HepG2 (cell line): ENCODE measurements around the gene ACOT6. TPM values are rescaled to one million over a fixed set of nuclear protein-coding genes. Genes with fewer than 3 reads are reported as not detected.

Source experiments
- ATAC-seq: fragments of 200-7000 bp; cut with Tn5 transposase; 3 replicates; pipeline ENCODE4 v1.9.1; 2020; ENCODE audit warnings: mild to moderate bottlenecking, moderate library complexity
- BruUV-seq: library from RNA; stranded (reverse); fragments of 400-500 nt; replicated peaks from 2 replicates; lab custom pipeline; 2021; lab: Mats Ljungman, UMichigan
- CTCF ChIA-PET: fragments of 300-600 bp; formaldehyde crosslinking; extraction: SDS; loops from one replicate; lab custom pipeline; 2021; ENCODE audit warnings: low total read pairs, inconsistent platforms, low intra/inter-chr PET ratio; lab: Yijun Ruan, JAX
- POLR2A ChIA-PET: fragments of 350-600 bp; sonication (Branson Sonifier 250); formaldehyde crosslinking; loops from one replicate; lab custom pipeline; 2020; ENCODE audit warnings: antibody characterized with exemption, inconsistent platforms; lab: Yijun Ruan, JAX
- DNase-seq: peaks from one replicate; pipeline ENCODE4 v3.0.0-alpha.2; 2015; ENCODE audit warnings: low spot score
- FAIRE-seq: peaks from 3 replicates; lab custom pipeline; 2011; peaks lifted over from hg19 to GRCh38; lab: Jason Lieb, UNC
- H2AFZ ChIP-seq: one replicate; pipeline ENCODE4 v1.6.1; 2011; ENCODE audit warnings: low read length, inconsistent platforms
- H3K27ac ChIP-seq: fragments of 300-600 bp; 3 replicates; pipeline ENCODE4 v1.8.0; 2011; ENCODE audit warnings: mixed run types, mild to moderate bottlenecking, mixed read lengths, low read length, inconsistent platforms; ENCODE audit not compliant: insufficient read depth; ENCODE audit errors: extremely low read length
- H3K27me3 ChIP-seq, 2 experiments: fragments of 200-600 bp in 1 of 2; 2 replicates in 1 of 2; 3 replicates in 1 of 2; pipeline versions ENCODE4 v1.6.0 to v1.8.0; 2011; ENCODE audit warnings: low read length in 2 of 2, mild to moderate bottlenecking in 2 of 2, moderate library complexity in 2 of 2, inconsistent platforms in 1 of 2; ENCODE audit not compliant: insufficient read depth in 2 of 2, control insufficient read depth in 1 of 2
- H3K36me3 ChIP-seq, 2 experiments: fragments of 200-600 bp in 1 of 2; replicated peaks in 1 of 2; 2 replicates in 1 of 2; 3 replicates in 1 of 2; pipeline versions ENCODE4 v1.5.1 to v1.8.0; 2011; ENCODE audit warnings: low read length in 2 of 2, inconsistent platforms in 1 of 2; ENCODE audit not compliant: insufficient read depth in 2 of 2, control insufficient read depth in 1 of 2
- H3K4me1 ChIP-seq: 2 replicates; pipeline ENCODE4 v1.5.1; 2012; ENCODE audit warnings: low read length, inconsistent platforms; ENCODE audit not compliant: insufficient read depth
- H3K4me2 ChIP-seq: 2 replicates; pipeline ENCODE4 v1.6.0; 2011; ENCODE audit warnings: low read depth, low read length, inconsistent platforms
- H3K4me3 ChIP-seq, 3 experiments: fragments of 200-600 bp in 1 of 3; sonication (generic), shearing (Covaris generic) in 1 of 3; replicated peaks in 1 of 3; 2 replicates each; pipeline ENCODE4 v1.5.1; 2011 to 2016; ENCODE audit warnings: low read length in 3 of 3, inconsistent platforms in 2 of 3, low read depth in 2 of 3, mild to moderate bottlenecking in 2 of 3, control low read depth in 1 of 3, mixed read lengths in 1 of 3; ENCODE audit not compliant: insufficient read depth in 1 of 3
- H3K79me2 ChIP-seq: one replicate; pipeline ENCODE4 v1.6.1; 2011; ENCODE audit warnings: low read length, inconsistent platforms; ENCODE audit not compliant: insufficient read depth
- H3K9ac ChIP-seq: 2 replicates; pipeline ENCODE4 v1.6.0; 2011; ENCODE audit warnings: mild to moderate bottlenecking, low read depth, low read length, inconsistent platforms; ENCODE audit not compliant: insufficient read depth
- H3K9me3 ChIP-seq: 2 replicates; pipeline ENCODE4 v1.5.1; 2012; ENCODE audit warnings: mild to moderate bottlenecking, low read length
- H4K20me1 ChIP-seq: 2 replicates; pipeline ENCODE4 v1.6.0; 2011; ENCODE audit warnings: inconsistent platforms, mild to moderate bottlenecking, low read length, moderate library complexity; ENCODE audit not compliant: insufficient read depth
- ARNTL ChIP-seq: sonication (generic); formaldehyde crosslinking; IDR thresholded peaks from 2 replicates; pipeline ENCODE4 v1.4.0; 2020; ENCODE audit warnings: mild to moderate bottlenecking, missing genetic modification reagents
- PLSCR1 ChIP-seq: sonication (generic); formaldehyde crosslinking; IDR thresholded peaks from 2 replicates; pipeline ENCODE4 v1.5.0; 2020; ENCODE audit warnings: missing genetic modification reagents, mild to moderate bottlenecking, borderline replicate concordance
- RXRA ChIP-seq: sonication (generic); formaldehyde crosslinking; IDR thresholded peaks from 2 replicates; pipeline ENCODE4 v1.5.1; 2020; ENCODE audit warnings: missing genetic modification reagents
- TRIM22 ChIP-seq: fragments of 450-650 bp; IDR thresholded peaks from 2 replicates; pipeline ENCODE4 v1.6.1; 2017
- YY1 ChIP-seq: IDR thresholded peaks from 2 replicates; pipeline ENCODE4 v1.6.1; 2011; ENCODE audit warnings: low read length, low read depth, moderate library complexity, mild to moderate bottlenecking; ENCODE audit not compliant: insufficient read depth, insufficient replicate concordance
- ZFP62 ChIP-seq: sonication (generic); formaldehyde crosslinking; IDR thresholded peaks from 2 replicates; pipeline ENCODE4 v1.4.0; 2020; ENCODE audit warnings: missing genetic modification reagents
- ZNF772 ChIP-seq: sonication (generic); formaldehyde crosslinking; IDR thresholded peaks from 2 replicates; pipeline ENCODE4 v1.5.0; 2020; ENCODE audit warnings: mild to moderate bottlenecking, missing genetic modification reagents
- WGBS: methylation state at CpG from one replicate; pipeline ENCODE4 v1.1.6; 2017; ENCODE audit warnings: low lambda C conversion rate; 5-methylcytosine and 5-hydroxymethylcytosine counted together
- in situ Hi-C: cut with HindIII; loops from 2 replicates; pipeline ENCODE4 v1.10.0; 2017; ENCODE audit warnings: low pct_unique_long_range_greater_than_20kb; ENCODE audit not compliant: extremely low pct_ligation_motif_present
- intact Hi-C: fragments of 100-400 bp; cut with micrococcal nuclease; formaldehyde crosslinking; loops from one replicate; pipeline ENCODE4 v1.10.0; 2022; ENCODE audit not compliant: unreplicated experiment
- polyA plus RNA-seq, 8 experiments: library from polyadenylated mRNA; depleted of rRNA in 3 of 8; stranded (reverse) in 7 of 8; unstranded in 1 of 8; fragments of >200 nt; fragmentation: Illumina TruSeq in 4 of 8; extraction: Trizol in 4 of 8; gene quantifications; 2 replicates each; pipeline versions ENCODE4 v1.2.1 to v1.2.3, GENCODE V29; 2011 to 2016; ENCODE audit warnings: low read depth in 4 of 8, missing spikeins in 1 of 8, mixed read lengths in 1 of 8; ENCODE audit not compliant: insufficient read depth in 1 of 8
- total RNA-seq, 5 experiments: library from RNA; depleted of rRNA; stranded (reverse); fragments of >200 nt; fragmentation: Illumina TruSeq; extraction: Trizol; gene quantifications; 2 replicates each; pipeline ENCODE4 v1.2.3, GENCODE V29; 2016; ENCODE audit warnings: low read depth in 1 of 5

The ACOT6 gene
- total and polyA plus RNA-seq, 2 of the 13 experiments (the other 11 are each of a cell fraction or from before 2014, with no cell fraction given), result 0.15 to 0.27 TPM

DNA sequence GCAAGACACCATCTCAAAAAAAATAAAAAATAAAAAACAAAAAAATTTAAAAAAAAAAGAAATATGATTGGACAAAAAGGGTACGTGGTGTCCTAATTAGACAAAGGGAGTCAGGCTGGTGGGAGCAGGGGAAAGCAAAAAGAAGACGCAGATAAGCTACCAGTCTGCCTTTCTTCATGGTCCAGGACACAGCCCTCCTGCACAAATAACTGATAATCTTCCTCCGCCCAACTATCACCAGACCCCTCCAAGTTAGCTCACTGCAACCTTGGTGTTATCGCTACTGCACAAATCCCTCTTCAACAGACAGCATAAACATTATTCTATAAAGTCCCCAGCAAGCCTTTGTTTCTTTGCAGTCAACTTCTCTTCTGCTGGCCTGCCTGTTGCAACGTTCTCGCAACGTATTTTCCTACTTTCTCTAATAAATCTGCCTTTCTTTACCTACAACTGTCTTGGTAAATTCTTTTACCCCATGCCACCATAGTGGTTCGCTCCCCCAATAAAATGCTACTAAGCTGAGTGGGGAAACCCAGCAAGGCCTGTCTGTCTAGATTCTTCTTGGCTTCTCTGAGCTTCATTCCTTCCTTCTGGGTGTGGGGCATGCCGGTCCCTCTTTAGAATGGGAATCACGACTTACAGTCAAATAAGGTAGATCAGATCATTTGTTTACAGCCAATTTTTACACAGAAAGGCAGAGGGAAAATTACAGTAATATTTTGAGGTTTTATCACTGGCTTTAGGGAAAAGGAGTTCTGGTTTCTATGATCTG, 17.9 kb downstream of the ACOT6 start (continued):
- no peak for TF ChIP-seq ZNF772 (CRISPR knock-in tag)
- TF ChIP-seq YY1, result no peak
- TF ChIP-seq ZFP62 (CRISPR knock-in tag), result no peak
- no peak for TF ChIP-seq PLSCR1 (CRISPR knock-in tag)
- TF ChIP-seq TRIM22, result no peak

DNA sequence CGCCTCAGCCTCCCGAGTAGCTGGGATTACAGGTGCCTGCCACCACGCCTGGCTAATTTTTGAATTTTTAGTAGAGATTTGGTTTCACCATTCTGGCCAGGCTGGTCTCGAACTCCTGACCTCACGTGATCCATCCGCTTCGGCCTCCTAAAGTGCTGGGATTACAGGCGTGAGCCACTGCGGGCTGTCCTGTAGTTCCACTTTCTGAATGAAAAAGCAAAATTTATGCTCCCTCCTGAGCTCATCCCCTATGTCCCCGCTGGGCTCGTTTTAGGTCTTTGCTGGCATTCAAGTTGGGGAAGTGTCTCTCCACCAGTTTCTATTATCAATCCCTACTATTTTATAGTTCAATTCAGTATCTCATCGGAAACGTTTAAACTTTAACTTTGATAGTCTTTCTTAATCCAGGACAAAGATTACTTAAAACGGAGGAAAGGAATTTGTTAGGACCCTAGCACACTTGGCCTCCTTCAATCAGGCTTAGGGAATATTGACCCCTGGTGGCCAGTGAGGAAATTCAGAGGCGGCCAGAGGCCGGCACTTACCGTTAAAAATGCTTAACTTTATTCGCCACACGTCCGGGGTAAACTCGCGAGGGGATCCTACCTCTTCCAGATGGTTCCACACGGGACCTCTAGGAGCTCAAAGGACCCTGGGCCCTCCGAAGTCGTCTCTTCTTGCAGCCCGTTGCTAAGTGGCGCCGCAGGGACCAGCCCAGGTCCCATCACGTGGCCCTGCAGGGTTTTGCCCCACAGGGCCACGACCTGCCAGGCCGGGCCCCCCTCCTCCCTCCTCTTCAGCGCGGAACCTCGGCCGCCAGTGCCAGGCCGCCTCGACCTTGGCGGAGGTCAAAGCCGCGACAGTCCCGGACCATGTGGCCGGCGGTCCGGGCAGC, 21.0 kb downstream of the ACOT6 start:
- Histone ChIP-seq H3K79me2 (no peaks in the 10 kb centered on the region), H3K9me3 (no peaks in the 10 kb centered on the region), H3K4me2 (peak overlapping the region; percentile 91), H3K27me3 (no peaks in the 10 kb centered on the region), H2AFZ (peak overlapping the region; percentile 64), H3K9ac (peak overlapping the region; percentile 56), H3K4me3 (peak overlapping the region; percentile 49 to 68 (median 51)), H3K36me3 (no peaks in the 10 kb centered on the region), H4K20me1 (no peaks in the 10 kb centered on the region), H3K4me1 (peaks cover 32% of the 10 kb centered on the region), H3K27ac (no peak overlapping the region)
- no TSS peak for BruUV-seq
- CTCF ChIA-PET, result interaction anchor here (1.1 to 1.6 kb wide), 3 partner anchors 29 to 124 kb away, joined by 3 to 8 read pairs (median 3); no protein-coding TSS in a partner anchor
- DNase-seq (peak; percentile 59), ATAC-seq (peak; percentile 88), FAIRE-seq (peak; percentile 90)
- in situ Hi-C loops, result loop anchor here (5.0 to 10.0 kb wide), 2 partner anchors 59 to 126 kb away; no protein-coding TSS in a partner anchor
- POLR2A ChIA-PET, result interaction anchor here (1.0 kb wide), 1 partner anchor 125 kb away, joined by 3 read pairs; no protein-coding TSS in a partner anchor
- 39% methylated on average over 17 of the region's 44 CpGs for WGBS
- intact Hi-C loops, result loop anchor here (2.0 to 10.0 kb wide), 2 partner anchors 59 to 125 kb away; no protein-coding TSS in a partner anchor
- peak; percentile 59; the same call in 1 of the 2 replicates for TF ChIP-seq RXRA (CRISPR knock-in tag)
- 0 out of 2 replicates have a peak, but pooled peaks have one; percentile 13 for TF ChIP-seq ARNTL (CRISPR knock-in tag)
